H1 (cell line): Measurements from ENCODE around the gene TPRKB. TPM values are rescaled to one million over a fixed set of nuclear protein-coding genes. Genes with fewer than 3 reads are reported as not detected.

Experiments used
- ATF3 ChIP-seq: IDR thresholded peaks from 2 replicates; pipeline ENCODE4 v1.6.1; 2011; ENCODE audit warnings: low read depth, mild to moderate bottlenecking, low read length; ENCODE audit not compliant: insufficient read depth
- CHD2 ChIP-seq: IDR thresholded peaks from 2 replicates; pipeline ENCODE4 v1.6.1; 2012; ENCODE audit warnings: low read length, improper control_type of control experiment
- CTCF ChIP-seq, 3 experiments: IDR thresholded peaks; 1 replicate in 2 of 3; 2 replicates in 1 of 3; pipeline versions ENCODE4 v1.5.1 to v1.6.1; 2011; ENCODE audit warnings: low read length in 3 of 3, mild to moderate bottlenecking in 3 of 3, inconsistent platforms in 2 of 3, low read depth in 1 of 3, moderate library complexity in 1 of 3; ENCODE audit not compliant: insufficient read depth in 1 of 3; ENCODE audit errors: control extremely low read depth in 1 of 3
- E2F6 ChIP-seq: IDR thresholded peaks from 2 replicates; pipeline ENCODE4 v1.6.1; 2012; ENCODE audit warnings: inconsistent platforms
- GABPA ChIP-seq: IDR thresholded peaks from 2 replicates; pipeline ENCODE4 v1.6.1; 2011; ENCODE audit warnings: mild to moderate bottlenecking, low read length, moderate library complexity, borderline replicate concordance; ENCODE audit not compliant: insufficient read depth
- GTF2F1 ChIP-seq: IDR thresholded peaks from 2 replicates; pipeline ENCODE4 v1.6.1; 2012; ENCODE audit warnings: low read depth, low read length, improper control_type of control experiment, borderline replicate concordance
- KDM4A ChIP-seq: IDR thresholded peaks from one replicate; pipeline ENCODE4 v1.7.1; 2012; ENCODE audit warnings: low read depth, mild to moderate bottlenecking, moderate library complexity, low read length, inconsistent platforms; ENCODE audit not compliant: severe bottlenecking
- NRF1 ChIP-seq: IDR thresholded peaks from 2 replicates; pipeline ENCODE4 v1.6.1; 2011; ENCODE audit warnings: mild to moderate bottlenecking, low read depth, low read length, improper control_type of control experiment
- POU5F1 ChIP-seq: IDR thresholded peaks from 2 replicates; pipeline ENCODE4 v1.6.1; 2011; ENCODE audit warnings: low read depth, mild to moderate bottlenecking, low read length, moderate library complexity
- RFX5 ChIP-seq: IDR thresholded peaks from 2 replicates; pipeline ENCODE4 v1.6.1; 2011; ENCODE audit warnings: low read depth, low read length, improper control_type of control experiment, borderline replicate concordance
- RNF2 ChIP-seq: fragments of 200-900, 300-1000 bp; sonication (generic); IDR thresholded peaks from 2 replicates; pipeline ENCODE4 v1.7.1; 2016; ENCODE audit warnings: borderline replicate concordance, low read depth, mild to moderate bottlenecking, antibody characterized with exemption, low read length; ENCODE audit not compliant: poor library complexity, severe bottlenecking; ENCODE audit errors: missing control alignments
- SIN3A ChIP-seq, 2 experiments: IDR thresholded peaks in 1 of 2; conservative IDR thresholded peaks in 1 of 2; 2 replicates each; pipeline ENCODE4 v1.6.1; 2011 to 2012; ENCODE audit warnings: low read length in 2 of 2, improper control_type of control experiment in 1 of 2, low read depth in 1 of 2, mild to moderate bottlenecking in 1 of 2
- SIX5 ChIP-seq: IDR thresholded peaks from 2 replicates; pipeline ENCODE4 v1.6.1; 2011; ENCODE audit warnings: mild to moderate bottlenecking, low read depth, low read length
- SP1 ChIP-seq: IDR thresholded peaks from 2 replicates; pipeline ENCODE4 v1.6.1; 2011; ENCODE audit warnings: low read depth, low read length
- SRF ChIP-seq: IDR thresholded peaks from 2 replicates; pipeline ENCODE4 v1.6.1; 2011; ENCODE audit warnings: mild to moderate bottlenecking, low read depth, low read length, moderate library complexity
- SUZ12 ChIP-seq: fragments of 200-600 bp; sonication (generic); IDR thresholded peaks from 2 replicates; pipeline ENCODE4 v1.6.1; 2012; ENCODE audit warnings: mild to moderate bottlenecking, inconsistent platforms, low read length, moderate library complexity, mixed read lengths
- TCF12 ChIP-seq: IDR thresholded peaks from 2 replicates; pipeline ENCODE4 v1.6.1; 2011; ENCODE audit warnings: low read depth, mild to moderate bottlenecking, low read length
- YY1 ChIP-seq: IDR thresholded peaks from 2 replicates; pipeline ENCODE4 v1.6.1; 2011; ENCODE audit warnings: low read depth, mild to moderate bottlenecking, low read length
- polyA plus RNA-seq, 7 experiments: library from polyadenylated mRNA; depleted of rRNA in 3 of 7; stranded (reverse) in 5 of 7; unstranded in 2 of 7; fragments of >200 nt in 5 of 7; fragments of 200-250 nt in 2 of 7; gene quantifications; 1 replicate in 5 of 7; 2 replicates in 1 of 7; 4 replicates in 1 of 7; pipeline versions ENCODE4 v1.2.1 to v1.2.3, GENCODE V29; 2011 to 2013; ENCODE audit warnings: missing spikeins in 2 of 7, mixed read lengths in 2 of 7
- total RNA-seq: library from RNA; stranded (reverse); fragmentation: NEBNext Ultra II Directional; extraction: Animal tissue kit (Norgen Biotek cat#: 25700); gene quantifications from 2 replicates; pipeline ENCODE4 v1.2.1, GENCODE V29; 2021

TPRKB gene
- total and polyA plus RNA-seq, 2 of the 8 experiments (the other 6 are each of a cell fraction or from before 2014, with no cell fraction given), result 40.3 to 41.6 TPM

- TF ChIP-seq TCF12 (0 out of 2 replicates have a peak, but pooled peaks have one; percentile 42), GTF2F1 (peak; percentile 91; the same call in 1 of the 2 replicates), E2F6 (no peak), GABPA (peak; percentile 95), YY1 (peak; percentile 72; the same call in 1 of the 2 replicates), RFX5 (no peak), KDM4A (peak; percentile 81), SIN3A (conservative IDR thresholded peaks at IDR 0.05 in 1 of 2, IDR thresholded peaks at IDR 0.05 in 1 of 2; ENCODE audit: low read depth in 1 of 2, low read length in 2 of 2) (peak; percentile 69 to 81; a peak in 1 of 4 replicates), SUZ12 (no peak), NRF1 (no peak), SRF (peak; percentile 28; the same call in 1 of the 2 replicates), ATF3 (no peak), POU5F1 (no peak), CHD2 (peak; percentile 65), SP1 (peak; percentile 39; the same call in 1 of the 2 replicates), SIX5 (no peak), RNF2 (no peak), CTCF (IDR thresholded peaks at IDR 0.05; ENCODE audit: control extremely low read depth in 1 of 3, insufficient read depth in 1 of 3, low read depth in 1 of 3, low read length in 3 of 3) (no peak)
These were observed at the start of gene TPRKB (continued) for GRCh38 chr2:73736855-73737779.
